Inflammatory macrophage treated with lipopolysaccharide for 1 hour (primary cell): Measurements from ENCODE around the gene NTRK3.

ENCODE experiments used
- DNase-seq, 2 donors: peaks; one replicate each; pipeline ENCODE4 v3.0.0-alpha.2; 2020 to 2022

Gene NTRK3

GRCh38 chr15:88256279-88257230, at the start of gene NTRK3:
Gene NTRK3, minus strand, starts transcription at chr15:88256739. Its CDS starts 586 bp downstream, at chr15:88256153.
- no peak for DNase-seq

GRCh38 chr15:88303395-88303794, 46.9 kb upstream of the NTRK3 start:
- no peak for DNase-seq

- no peak for DNase-seq
Observed at GRCh38 chr15:88302373-88302772, 45.8 kb upstream of the NTRK3 start.

GRCh38 chr15:88301311-88301710, 44.8 kb upstream of the NTRK3 start:
- no peak for DNase-seq

GRCh38 chr15:88300861-88301260, 44.3 kb upstream of the NTRK3 start:
- no peak for DNase-seq

GRCh38 chr15:88300089-88300488, 43.5 kb upstream of the NTRK3 start:
- no peak for DNase-seq

- no peak for DNase-seq
Observed at GRCh38 chr15:88299497-88299896, 43.0 kb upstream of the NTRK3 start.

- DNase-seq: no peak
Observed at GRCh38 chr15:88288661-88289060, 32.1 kb upstream of the NTRK3 start.

- DNase-seq: no peak
Observed at GRCh38 chr15:88288206-88288605, 31.7 kb upstream of the NTRK3 start.

- DNase-seq: no peak
Observed at GRCh38 chr15:88284318-88284998, 27.9 kb upstream of the NTRK3 start.

GRCh38 chr15:88282614-88283013, 26.1 kb upstream of the NTRK3 start:
- DNase-seq: no peak

GRCh38 chr15:88276821-88277410, 20.4 kb upstream of the NTRK3 start:
- no peak for DNase-seq

GRCh38 chr15:88275804-88276203, 19.3 kb upstream of the NTRK3 start:
- no peak for DNase-seq

GRCh38 chr15:88274553-88275460, 18.3 kb upstream of the NTRK3 start:
- DNase-seq: peak; percentile 6 to 62

GRCh38 chr15:88272421-88272820, 15.9 kb upstream of the NTRK3 start:
- no peak for DNase-seq

- DNase-seq: no peak
Observed at GRCh38 chr15:88269356-88270062, 13.0 kb upstream of the NTRK3 start.

- DNase-seq: no peak
Observed at GRCh38 chr15:88267720-88268119, 11.2 kb upstream of the NTRK3 start.

GRCh38 chr15:88266170-88266569, 9.6 kb upstream of the NTRK3 start:
- no peak for DNase-seq

- no peak for DNase-seq
Observed at GRCh38 chr15:88264622-88265021, 8.1 kb upstream of the NTRK3 start.

GRCh38 chr15:88262064-88262463, 5.5 kb upstream of the NTRK3 start:
- DNase-seq: no peak

GRCh38 chr15:88258093-88258641, 1.6 kb upstream of the NTRK3 start:
- DNase-seq: no peak
